Cardiac fibroblast (primary cell): ENCODE results near the gene LRRC8B.
"Not testable (repeated sequence)": the region's sequence is repeated elsewhere in the genome, so short reads cannot be mapped to it uniquely, and the experiment has no call there.

Source experiments
- DNase-seq, 2 donors: peaks; one replicate each; pipeline versions ENCODE4 v3.0.0 to v3.0.0-alpha.2; 2010; ENCODE audit warnings: low read depth in 2 of 2
- H3K4me3 ChIP-seq, 2 donors: replicated peaks in 1 of 2; 1 replicate in 1 of 2; 2 replicates in 1 of 2; pipeline ENCODE4 v1.5.1; 2011; ENCODE audit warnings: low read depth in 2 of 2, low read length in 2 of 2, mild to moderate bottlenecking in 2 of 2, moderate library complexity in 1 of 2
- CTCF ChIP-seq: IDR thresholded peaks from one replicate; pipeline ENCODE4 v1.5.1; 2011; ENCODE audit warnings: low read depth, mild to moderate bottlenecking, low read length, inconsistent platforms

LRRC8B gene

GRCh38 chr1:89588480-89588879 lies 63.9 kb downstream of the LRRC8B start:
- H3K4me3 ChIP-seq, result no peak overlapping the region
- no peak for TF ChIP-seq CTCF
- DNase-seq, result no peak

GRCh38 chr1:89589515-89589914 lies 64.9 kb downstream of the LRRC8B start:
- H3K4me3 ChIP-seq, result no peak overlapping the region
- no peak for TF ChIP-seq CTCF
- peak; percentile 43 to 73 for DNase-seq

GRCh38 chr1:89590341-89591080 lies 65.9 kb downstream of the LRRC8B start:
- no peak overlapping the region for H3K4me3 ChIP-seq
- peak in 1 of 2 donors; percentile 58 for DNase-seq
- TF ChIP-seq CTCF, result no peak

GRCh38 chr1:89592861-89593302 lies 68.3 kb downstream of the LRRC8B start:
- not testable (repeated sequence) for H3K4me3 ChIP-seq

GRCh38 chr1:89594096-89594740 lies 69.6 kb downstream of the LRRC8B start:
- DNase-seq, result peak in 1 of 2 donors; percentile 55
- TF ChIP-seq CTCF, result no peak
- no peak overlapping the region for H3K4me3 ChIP-seq

More at GRCh38 chr1:89592861-89593302, 68.3 kb downstream of the LRRC8B start:
- peak in 1 of 2 donors; percentile 38 for DNase-seq

- no peak for TF ChIP-seq CTCF
- DNase-seq, result no peak
- H3K4me3 ChIP-seq, result no peak overlapping the region
Observed at GRCh38 chr1:89596698-89597097, 72.1 kb downstream of the LRRC8B start.

- peak; percentile 57 for TF ChIP-seq CTCF
- DNase-seq, result peak; percentile 61 to 66
Observed at GRCh38 chr1:89598450-89599331, 74.1 kb downstream of the LRRC8B start.

More at GRCh38 chr1:89598450-89599331, 74.1 kb downstream of the LRRC8B start:
- no peak overlapping the region for H3K4me3 ChIP-seq
